GM23338 (cell line): Measurements from ENCODE around the gene REEP5. TPM values are rescaled to one million over a fixed set of nuclear protein-coding genes. Genes with fewer than 3 reads are reported as not detected.
"Not testable (repeated sequence)": the region's sequence is repeated elsewhere in the genome, so short reads cannot be mapped to it uniquely, and the experiment has no call there.

Experiments used
- ATAC-seq: fragments of 200-7000 bp; cut with Tn5 transposase; 3 replicates; pipeline ENCODE4 v1.9.1; 2020
- DNase-seq: peaks from one replicate; pipeline ENCODE4 v3.0.0-alpha.2; 2015; ENCODE audit warnings: low spot score
- H2AFZ ChIP-seq: fragments of 200-600 bp; sonication (generic); 2 replicates; pipeline ENCODE4 v1.8.0; 2016; ENCODE audit warnings: antibody characterized with exemption, mild to moderate bottlenecking, moderate library complexity
- H3F3A ChIP-seq: fragments of 200-600 bp; sonication (generic); replicated peaks from 2 replicates; pipeline ENCODE4 v1.8.0; 2017; ENCODE audit warnings: antibody characterized with exemption, mixed run types, low read depth
- H3K27ac ChIP-seq: fragments of 200-600 bp; sonication (generic); 2 replicates; pipeline ENCODE4 v1.6.1; 2016; ENCODE audit warnings: low read depth
- H3K27me3 ChIP-seq: fragments of 200-600 bp; sonication (generic); 2 replicates; pipeline ENCODE4 v1.8.0; 2016; ENCODE audit warnings: mild to moderate bottlenecking, mixed run types, moderate library complexity; ENCODE audit not compliant: insufficient read depth
- H3K36me3 ChIP-seq: fragments of 200-600 bp; sonication (generic); 2 replicates; pipeline ENCODE4 v1.8.0; 2016; ENCODE audit warnings: mild to moderate bottlenecking; ENCODE audit not compliant: insufficient read depth
- H3K4me1 ChIP-seq: fragments of 200-600 bp; sonication (generic); 2 replicates; pipeline ENCODE4 v1.8.0; 2016; ENCODE audit warnings: mild to moderate bottlenecking, moderate library complexity; ENCODE audit not compliant: insufficient read depth
- H3K4me2 ChIP-seq: fragments of 200-600 bp; sonication (generic); 2 replicates; pipeline ENCODE4 v1.7.1; 2017; ENCODE audit warnings: mixed run types
- H3K4me3 ChIP-seq: fragments of 200-600 bp; sonication (generic); 2 replicates; pipeline ENCODE4 v1.6.1; 2016; ENCODE audit warnings: mixed run types
- H3K79me2 ChIP-seq: fragments of 200-600 bp; sonication (generic); replicated peaks from 2 replicates; pipeline ENCODE4 v1.8.0; 2017; ENCODE audit warnings: mild to moderate bottlenecking; ENCODE audit not compliant: insufficient read depth
- H3K9me2 ChIP-seq: fragments of 200-600 bp; sonication (generic); 2 replicates; pipeline ENCODE4 v1.8.0; 2017; ENCODE audit not compliant: insufficient read depth
- H4K20me1 ChIP-seq: fragments of 200-600 bp; sonication (generic); replicated peaks from 2 replicates; pipeline ENCODE4 v1.8.0; 2017; ENCODE audit warnings: mild to moderate bottlenecking; ENCODE audit not compliant: insufficient read depth
- H3K27ac Mint-ChIP-seq: 2 replicates; pipeline ENCODE4 v1.8.0; 2020; ENCODE audit warnings: inconsistent platforms, mild to moderate bottlenecking, moderate library complexity, mixed read lengths
- H3K27me3 Mint-ChIP-seq: 3 replicates; pipeline ENCODE4 v1.8.0; 2022; ENCODE audit warnings: low read depth, mild to moderate bottlenecking, moderate library complexity, mixed read lengths, inconsistent platforms; ENCODE audit not compliant: insufficient read depth, poor library complexity
- H3K36me3 Mint-ChIP-seq: 3 replicates; pipeline ENCODE4 v1.8.0; 2021; ENCODE audit warnings: low read depth, mild to moderate bottlenecking, inconsistent platforms, moderate library complexity, mixed read lengths
- H3K4me1 Mint-ChIP-seq: 3 replicates; pipeline ENCODE4 v1.8.0; 2020; ENCODE audit warnings: mild to moderate bottlenecking, inconsistent platforms, mixed read lengths
- H3K4me3 Mint-ChIP-seq: 3 replicates; pipeline ENCODE4 v1.8.0; 2021; ENCODE audit warnings: moderate library complexity, mild to moderate bottlenecking, inconsistent platforms, mixed read lengths
- H3K9me3 Mint-ChIP-seq: 3 replicates; pipeline ENCODE4 v1.8.0; 2020; ENCODE audit warnings: moderate library complexity, mild to moderate bottlenecking, inconsistent platforms, mixed read lengths
- CREB1 ChIP-seq: fragments of 250-450 bp; sonication (Bioruptor Pico); IDR thresholded peaks from 2 replicates; pipeline ENCODE4 v1.5.0; 2020; ENCODE audit warnings: low read depth, mild to moderate bottlenecking, moderate library complexity
- CTCF ChIP-seq, 2 experiments: fragments of 200-600 bp in 1 of 2; sonication (generic) in 1 of 2; conservative IDR thresholded peaks; 2 replicates each; pipeline versions ENCODE4 v1.5.1 to v1.6.1; 2016 to 2017; ENCODE audit warnings: antibody characterized with exemption in 2 of 2, low read depth in 2 of 2, mild to moderate bottlenecking in 2 of 2, moderate library complexity in 1 of 2
- EZH2 ChIP-seq: fragments of 200-600 bp; sonication (generic); IDR thresholded peaks from one replicate; pipeline ENCODE4 v1.8.0; 2017; ENCODE audit warnings: antibody characterized with exemption, mild to moderate bottlenecking, low read depth; ENCODE audit not compliant: unreplicated experiment
- NANOG ChIP-seq: IDR thresholded peaks from 2 replicates; pipeline ENCODE4 v1.6.1; 2016; ENCODE audit warnings: antibody characterized with exemption, borderline replicate concordance
- REST ChIP-seq: IDR thresholded peaks from one replicate; pipeline ENCODE4 v1.6.1; 2018; ENCODE audit warnings: antibody characterized with exemption; ENCODE audit not compliant: unreplicated experiment
- STAT1 ChIP-seq: IDR thresholded peaks from one replicate; pipeline ENCODE4 v1.6.1; 2016; ENCODE audit warnings: antibody characterized with exemption; ENCODE audit not compliant: unreplicated experiment
- ZNF114 ChIP-seq: fragments of 250-450 bp; sonication (Bioruptor Pico); IDR thresholded peaks from 2 replicates; pipeline ENCODE4 v1.5.0; 2020; ENCODE audit warnings: mild to moderate bottlenecking, moderate library complexity
- polyA plus RNA-seq: library from polyadenylated mRNA; unstranded; fragments of >200 nt; fragmentation: Nextera tagmentation; extraction: Ambion mirVana; gene quantifications from 2 replicates; pipeline ENCODE4 v1.2.1, GENCODE V29; 2016
- total RNA-seq: library from RNA; depleted of rRNA; stranded (reverse); fragments of >200 nt; shearing (Covaris generic); gene quantifications from 2 replicates; pipeline ENCODE4 v1.2.3, GENCODE V29; 2014

The REEP5 gene
- total and polyA plus RNA-seq, 2 experiments from 2014 or later = 32.5 to 111 TPM

GRCh38 chr5:112960315-112960714, 38.3 kb upstream of the REEP5 start:
- no peaks in the 10 kb centered on the region for H4K20me1 ChIP-seq
- H3K79me2 ChIP-seq = no peaks in the 10 kb centered on the region
- ATAC-seq = no peak
- no peaks in the 10 kb centered on the region for H3K27me3 ChIP-seq
- no peak overlapping the region for H3K27ac ChIP-seq
- no peaks in the 10 kb centered on the region for H3K36me3 Mint-ChIP-seq
- H3F3A ChIP-seq = no peaks in the 10 kb centered on the region
- peaks cover 6% of the 10 kb centered on the region; the same call in 1 of the 2 replicates for H3K4me1 ChIP-seq
- H2AFZ ChIP-seq = peak overlapping the region; percentile 90
- no peak overlapping the region for H3K4me2 ChIP-seq
- no peak overlapping the region for H3K4me3 Mint-ChIP-seq
- TF ChIP-seq ZNF114 (CRISPR knock-in tag) (no peak), CREB1 (CRISPR knock-in tag) (no peak), EZH2 (no peak), CTCF (conservative IDR thresholded peaks at IDR 0.05; ENCODE audit: low read depth in 2 of 2) (no peak), REST (no peak), NANOG (no peak), STAT1 (no peak)
- H3K9me3 Mint-ChIP-seq = no peaks in the 10 kb centered on the region; the same call in 2 of the 3 replicates
- peaks cover 24% of the 10 kb centered on the region for H3K4me1 Mint-ChIP-seq
- H3K4me3 ChIP-seq = no peak overlapping the region
- H3K9me2 ChIP-seq = 0 out of 2 replicates have a peak, but pooled peaks cover 4% of the 10 kb centered on the region
- H3K27ac Mint-ChIP-seq = no peak overlapping the region
- 0 out of 2 replicates have a peak, but pooled peaks cover 3% of the 10 kb centered on the region for H3K36me3 ChIP-seq
- DNase-seq = no peak
- H3K27me3 Mint-ChIP-seq = peaks cover 2% of the 10 kb centered on the region

GRCh38 chr5:112959872-112960271, 37.8 kb upstream of the REEP5 start:
- not testable (repeated sequence) for ATAC-seq, H3K27me3 Mint-ChIP-seq, H2AFZ ChIP-seq, H3K9me2 ChIP-seq, H3K79me2 ChIP-seq, H3K4me3 ChIP-seq, H3K36me3 ChIP-seq, H3K9me3 Mint-ChIP-seq, H3K27ac Mint-ChIP-seq, H3K36me3 Mint-ChIP-seq, H4K20me1 ChIP-seq, H3K4me2 ChIP-seq, H3K4me1 ChIP-seq, H3F3A ChIP-seq, H3K27me3 ChIP-seq, H3K4me3 Mint-ChIP-seq, DNase-seq, H3K27ac ChIP-seq
- H3K4me1 Mint-ChIP-seq = peaks cover 24% of the 10 kb centered on the region
